Jurkat, Clone E6-1 (cell line): ENCODE measurements around the gene MTHFD1.

Experiments
- DNase-seq: peaks from one replicate; pipeline ENCODE4 v3.0.0-alpha.2; 2011; ENCODE audit warnings: low read depth, low spot score
- H3K4me3 ChIP-seq: 2 replicates; pipeline ENCODE4 v1.5.1; 2011; ENCODE audit warnings: mild to moderate bottlenecking, low read length, control low read depth, moderate library complexity

MTHFD1 gene

GRCh38 chr14:64474698-64475097, 86.5 kb downstream of the MTHFD1 start:
- DNase-seq, result no peak
- no peak overlapping the region for H3K4me3 ChIP-seq

GRCh38 chr14:64475585-64476273, 87.6 kb downstream of the MTHFD1 start:
- no peak overlapping the region for H3K4me3 ChIP-seq

GRCh38 chr14:64476438-64476837, 88.3 kb downstream of the MTHFD1 start:
- no peak overlapping the region for H3K4me3 ChIP-seq
- DNase-seq, result no peak

More at GRCh38 chr14:64475585-64476273, 87.6 kb downstream of the MTHFD1 start:
- no peak for DNase-seq

- DNase-seq, result no peak
- no peak overlapping the region for H3K4me3 ChIP-seq
Observed at GRCh38 chr14:64478634-64479250, 90.6 kb downstream of the MTHFD1 start.

GRCh38 chr14:64488590-64489099, 100.5 kb downstream of the MTHFD1 start:
- no peak for DNase-seq
- no peak overlapping the region for H3K4me3 ChIP-seq

GRCh38 chr14:64491637-64492036, 103.5 kb downstream of the MTHFD1 start:
- DNase-seq, result no peak
- no peak overlapping the region for H3K4me3 ChIP-seq

- H3K4me3 ChIP-seq, result no peak overlapping the region
- DNase-seq, result no peak
Observed at GRCh38 chr14:64493455-64493854, 105.3 kb downstream of the MTHFD1 start.

- H3K4me3 ChIP-seq, result no peak overlapping the region
- no peak for DNase-seq
Observed at GRCh38 chr14:64495252-64495651, 107.1 kb downstream of the MTHFD1 start.

- DNase-seq, result no peak
- no peak overlapping the region for H3K4me3 ChIP-seq
Observed at GRCh38 chr14:64496764-64497163, 108.6 kb downstream of the MTHFD1 start.

GRCh38 chr14:64500088-64500487, 111.9 kb downstream of the MTHFD1 start:
- H3K4me3 ChIP-seq, result no peak overlapping the region
- no peak for DNase-seq

GRCh38 chr14:64501411-64502171, 113.4 kb downstream of the MTHFD1 start:
- peak; percentile 73 for DNase-seq

GRCh38 chr14:64502456-64502855, 114.3 kb downstream of the MTHFD1 start:
- H3K4me3 ChIP-seq, result peak overlapping the region; percentile 88
- DNase-seq, result no peak

More at GRCh38 chr14:64501411-64502171, 113.4 kb downstream of the MTHFD1 start:
- H3K4me3 ChIP-seq, result peak overlapping the region; percentile 88

- DNase-seq, result peak; percentile 37
- peak overlapping the region; percentile 88 for H3K4me3 ChIP-seq
Observed at GRCh38 chr14:64502887-64503433, 114.8 kb downstream of the MTHFD1 start.

- DNase-seq, result peak; percentile 94
- H3K4me3 ChIP-seq, result peak within 1 kb of the TSS; percentile 89
Observed at GRCh38 chr14:64503434-64504309, 115.5 kb downstream of the MTHFD1 start, which contains the start of gene ZBTB25. ZBTB25 (minus strand) TSS chr14:64503838; CDS start chr14:64490533, 13,305 bp downstream.

- peak within 1 kb of the TSS; percentile 89 for H3K4me3 ChIP-seq
- DNase-seq, result peak; percentile 69
Observed at GRCh38 chr14:64504310-64504896, 116.2 kb downstream of the MTHFD1 start, which contains the start of gene ZBTB1. ZBTB1 (plus strand) TSS chr14:64504770; CDS start chr14:64521505, 16,735 bp downstream.

- peak; percentile 85 for DNase-seq
- H3K4me3 ChIP-seq, result peak overlapping the region; percentile 89
Observed at GRCh38 chr14:64504897-64505794, 117.0 kb downstream of the MTHFD1 start.

- no peak for DNase-seq
- H3K4me3 ChIP-seq, result peak overlapping the region; percentile 17; the same call in 1 of the 2 replicates
Observed at GRCh38 chr14:64506721-64507120, 118.6 kb downstream of the MTHFD1 start.
